HepG2 (cell line): ENCODE results near the gene SENP6. TPM values are rescaled to one million over a fixed set of nuclear protein-coding genes. Genes with fewer than 3 reads are reported as not detected.
A peak's percentile ranks its signal among the peaks of the same experiment; 100 is the strongest.

ENCODE experiments used
- EHMT2 ChIP-seq: fragments of 200-600 bp; sonication (generic); IDR thresholded peaks from 2 replicates; pipeline ENCODE4 v1.7.0; 2017; ENCODE audit warnings: antibody characterized with exemption, low read depth, low read length, borderline replicate concordance
- KDM5A ChIP-seq: fragments of 200-600 bp; sonication (generic); IDR thresholded peaks from 2 replicates; pipeline ENCODE4 v1.7.0; 2018; ENCODE audit warnings: antibody characterized with exemption, mild to moderate bottlenecking, low read length, borderline replicate concordance
- KLF15 ChIP-seq: sonication (generic); formaldehyde crosslinking; IDR thresholded peaks from 2 replicates; pipeline ENCODE4 v1.8.1; 2023; ENCODE audit warnings: borderline replicate concordance, mild to moderate bottlenecking, inconsistent platforms, missing genetic modification reagents, mixed read lengths
- KMT2B ChIP-seq: IDR thresholded peaks from 2 replicates; pipeline ENCODE4 v1.6.1; 2016; ENCODE audit warnings: missing genetic modification reagents, missing compliant biosample characterization
- MBD4 ChIP-seq: IDR thresholded peaks from 2 replicates; pipeline ENCODE4 v1.6.1; 2012; ENCODE audit warnings: low read length, inconsistent platforms, borderline replicate concordance
- NFIC ChIP-seq: IDR thresholded peaks from 2 replicates; pipeline ENCODE4 v1.6.1; 2012; ENCODE audit warnings: mild to moderate bottlenecking, low read length, inconsistent platforms
- NFKBIZ ChIP-seq: IDR thresholded peaks from 2 replicates; pipeline ENCODE4 v1.6.1; 2018; ENCODE audit warnings: missing genetic modification reagents, missing compliant biosample characterization
- SETDB1 ChIP-seq: sonication (generic); formaldehyde crosslinking; IDR thresholded peaks from 2 replicates; pipeline ENCODE4 v1.5.1; 2020; ENCODE audit warnings: missing genetic modification reagents, mild to moderate bottlenecking, borderline replicate concordance
- SSRP1 ChIP-seq: IDR thresholded peaks from 2 replicates; pipeline ENCODE4 v1.6.1; 2016; ENCODE audit warnings: control low read depth
- TBX3 ChIP-seq: fragments of 450-650 bp; IDR thresholded peaks from 2 replicates; pipeline ENCODE4 v1.6.1; 2017; ENCODE audit warnings: antibody characterized with exemption, mild to moderate bottlenecking, inconsistent platforms, borderline replicate concordance
- TEAD2 ChIP-seq: sonication (generic); formaldehyde crosslinking; IDR thresholded peaks from 2 replicates; pipeline ENCODE4 v1.9.0; 2021; ENCODE audit warnings: missing genetic modification reagents
- ZBTB3 ChIP-seq: sonication (generic); formaldehyde crosslinking; IDR thresholded peaks from 2 replicates; pipeline ENCODE4 v1.4.0; 2020; ENCODE audit warnings: low read depth, mild to moderate bottlenecking, moderate library complexity, missing genetic modification reagents, borderline replicate concordance
- ZBTB39 ChIP-seq: sonication (generic); formaldehyde crosslinking; IDR thresholded peaks from 2 replicates; pipeline ENCODE4 v1.5.0; 2020; ENCODE audit warnings: missing genetic modification reagents
- ZNF136 ChIP-seq: sonication (generic); formaldehyde crosslinking; IDR thresholded peaks from 2 replicates; pipeline ENCODE4 v1.8.1; 2022; ENCODE audit warnings: low read depth, mild to moderate bottlenecking, moderate library complexity, missing genetic modification reagents
- ZNF550 ChIP-seq: sonication (generic); formaldehyde crosslinking; IDR thresholded peaks from 2 replicates; pipeline ENCODE4 v1.4.0; 2020; ENCODE audit warnings: mild to moderate bottlenecking, missing genetic modification reagents, borderline replicate concordance
- polyA plus RNA-seq, 8 experiments: library from polyadenylated mRNA; depleted of rRNA in 3 of 8; stranded (reverse) in 7 of 8; unstranded in 1 of 8; fragments of >200 nt; fragmentation: Illumina TruSeq in 4 of 8; extraction: Trizol in 4 of 8; gene quantifications; 2 replicates each; pipeline versions ENCODE4 v1.2.1 to v1.2.3, GENCODE V29; 2011 to 2016; ENCODE audit warnings: low read depth in 4 of 8, missing spikeins in 1 of 8, mixed read lengths in 1 of 8; ENCODE audit not compliant: insufficient read depth in 1 of 8
- total RNA-seq, 5 experiments: library from RNA; depleted of rRNA; stranded (reverse); fragments of >200 nt; fragmentation: Illumina TruSeq; extraction: Trizol; gene quantifications; 2 replicates each; pipeline ENCODE4 v1.2.3, GENCODE V29; 2016; ENCODE audit warnings: low read depth in 1 of 5

SENP6 gene
- total and polyA plus RNA-seq, 2 of the 13 experiments (the other 11 are each of a cell fraction or from before 2014, with no cell fraction given) = 21.9 to 50.1 TPM

GRCh38 chr6:75748743-75749538, 147.3 kb downstream of the SENP6 start, which contains the start of gene MYO6 (continued):
- TF ChIP-seq KMT2B (CRISPR knock-in tag) (peak; percentile 58), ZBTB39 (CRISPR knock-in tag) (0 out of 2 replicates have a peak, but pooled peaks have one; percentile 29), EHMT2 (no peak), ZNF550 (CRISPR knock-in tag) (0 out of 2 replicates have a peak, but pooled peaks have one; percentile 70), SSRP1 (CRISPR knock-in tag) (no peak), NFKBIZ (no peak), TEAD2 (CRISPR knock-in tag) (no peak), ZBTB3 (CRISPR knock-in tag) (no peak), MBD4 (no peak), SETDB1 (CRISPR knock-in tag) (no peak), ZNF136 (CRISPR knock-in tag) (0 out of 2 replicates have a peak, but pooled peaks have one; percentile 43), KLF15 (CRISPR knock-in tag) (no peak), KDM5A (no peak), NFIC (no peak), TBX3 (no peak)
